Hematopoietic multipotent progenitor cell treated with erythropoietin and hydrocortisone succinate and interleukin-3 and kit ligand, for 6 days (in vitro differentiated cells): ENCODE measurements around the gene PLSCR3.
"Not testable (repeated sequence)": the region's sequence is repeated elsewhere in the genome, so short reads cannot be mapped to it uniquely, and the experiment has no call there.

Experiments used
- DNase-seq: peaks from one replicate; pipeline ENCODE4 v3.0.0-alpha.2; 2015

PLSCR3 gene

GRCh38 chr17:7379134-7379533 lies 15.2 kb downstream of the PLSCR3 start:
- DNase-seq = no peak

- DNase-seq = no peak
Measured at GRCh38 chr17:7374353-7374752, 20.0 kb downstream of the PLSCR3 start.

GRCh38 chr17:7370853-7371252 lies 23.5 kb downstream of the PLSCR3 start:
- DNase-seq = no peak

GRCh38 chr17:7369825-7370224 lies 24.5 kb downstream of the PLSCR3 start:
- DNase-seq = no peak

GRCh38 chr17:7368599-7368994 lies 25.7 kb downstream of the PLSCR3 start:
- not testable (repeated sequence) for DNase-seq

- DNase-seq = no peak
Measured at GRCh38 chr17:7367918-7368598, 26.3 kb downstream of the PLSCR3 start.

- DNase-seq = no peak
Measured at GRCh38 chr17:7367083-7367482, 27.2 kb downstream of the PLSCR3 start.

- DNase-seq = not testable (repeated sequence)
Measured at GRCh38 chr17:7365963-7366362, 28.4 kb downstream of the PLSCR3 start.

GRCh38 chr17:7363311-7363710 lies 31.0 kb downstream of the PLSCR3 start:
- no peak for DNase-seq

GRCh38 chr17:7361906-7362305 lies 32.4 kb downstream of the PLSCR3 start:
- no peak for DNase-seq

- no peak for DNase-seq
Measured at GRCh38 chr17:7357381-7357780, 36.9 kb downstream of the PLSCR3 start.

GRCh38 chr17:7356756-7357155 lies 37.6 kb downstream of the PLSCR3 start:
- no peak for DNase-seq

GRCh38 chr17:7356072-7356549 lies 38.2 kb downstream of the PLSCR3 start:
- peak; percentile 90 for DNase-seq

- DNase-seq = no peak
Measured at GRCh38 chr17:7355573-7355972, 38.8 kb downstream of the PLSCR3 start.

GRCh38 chr17:7355053-7355452 lies 39.3 kb downstream of the PLSCR3 start, which contains the start of gene TMEM95:
TMEM95 (plus strand) TSS chr17:7355156; CDS start chr17:7355205, 49 bp downstream.
- DNase-seq = peak; percentile 82

- peak; percentile 34 for DNase-seq
Measured at GRCh38 chr17:7354262-7354843, 40.0 kb downstream of the PLSCR3 start.

GRCh38 chr17:7352910-7353635 lies 41.3 kb downstream of the PLSCR3 start:
- no peak for DNase-seq

GRCh38 chr17:7352503-7352889 lies 41.8 kb downstream of the PLSCR3 start:
- DNase-seq = no peak

GRCh38 chr17:7351665-7352502 lies 42.4 kb downstream of the PLSCR3 start, which contains the start of gene KCTD11:
KCTD11 (plus strand) TSS chr17:7352162.
- peak; percentile 83 for DNase-seq

- no peak for DNase-seq
Measured at GRCh38 chr17:7348478-7349242, 45.7 kb downstream of the PLSCR3 start.

GRCh38 chr17:7347630-7348477 lies 46.5 kb downstream of the PLSCR3 start:
- no peak for DNase-seq
